SK-N-SH treated with all-trans-retinoic acid at 6 μM for 48 hours (cell line): ENCODE measurements around the gene FAM53A.

Experiments used
- ARNTL ChIP-seq: fragments of 450-650 bp; formaldehyde crosslinking; IDR thresholded peaks from 2 replicates; pipeline ENCODE4 v1.5.0; 2020; ENCODE audit warnings: low read depth, mild to moderate bottlenecking, moderate library complexity, borderline replicate concordance
- BACH2 ChIP-seq: fragments of 250-450 bp; sonication (Bioruptor Pico); IDR thresholded peaks from 2 replicates; pipeline ENCODE4 v1.9.0; 2021; ENCODE audit warnings: mild to moderate bottlenecking, borderline replicate concordance
- CSDC2 ChIP-seq: fragments of 250-450 bp; sonication (Bioruptor Pico); IDR thresholded peaks from 2 replicates; pipeline ENCODE4 v1.5.0; 2020; ENCODE audit warnings: mild to moderate bottlenecking, moderate library complexity
- ISL1 ChIP-seq: fragments of 250-450 bp; sonication (Bioruptor Pico); IDR thresholded peaks from 2 replicates; pipeline ENCODE4 v2.1.2; 2022; ENCODE audit warnings: mild to moderate bottlenecking, moderate library complexity
- OSR1 ChIP-seq: fragments of 250-450 bp; sonication (Bioruptor Pico); IDR thresholded peaks from 2 replicates; pipeline ENCODE4 v1.8.0; 2022; ENCODE audit warnings: moderate library complexity, mild to moderate bottlenecking, inconsistent platforms
- RARB ChIP-seq: fragments of 250-450 bp; sonication (Bioruptor Pico); IDR thresholded peaks from 2 replicates; pipeline ENCODE4 v1.8.0; 2021; ENCODE audit warnings: mild to moderate bottlenecking, moderate library complexity
- SNAI2 ChIP-seq: fragments of 250-450 bp; sonication (Bioruptor Pico); IDR thresholded peaks from 2 replicates; pipeline ENCODE4 v1.5.0; 2020; ENCODE audit warnings: mild to moderate bottlenecking, moderate library complexity
- ZFP3 ChIP-seq: fragments of 250-450 bp; sonication (Bioruptor Pico); IDR thresholded peaks from 2 replicates; pipeline ENCODE4 v1.5.0; 2020; ENCODE audit warnings: mild to moderate bottlenecking, moderate library complexity
- ZNF70 ChIP-seq: fragments of 450-650 bp; formaldehyde crosslinking; IDR thresholded peaks from 2 replicates; pipeline ENCODE4 v1.5.0; 2020; ENCODE audit warnings: mild to moderate bottlenecking, moderate library complexity
- TF ChIP-seq, protein P1 (sequence below): fragments of 250-450 bp; sonication (Bioruptor Pico); IDR thresholded peaks from 2 replicates; pipeline ENCODE4 v1.8.0; 2020; ENCODE audit warnings: mild to moderate bottlenecking, moderate library complexity, borderline replicate concordance

DNA sequence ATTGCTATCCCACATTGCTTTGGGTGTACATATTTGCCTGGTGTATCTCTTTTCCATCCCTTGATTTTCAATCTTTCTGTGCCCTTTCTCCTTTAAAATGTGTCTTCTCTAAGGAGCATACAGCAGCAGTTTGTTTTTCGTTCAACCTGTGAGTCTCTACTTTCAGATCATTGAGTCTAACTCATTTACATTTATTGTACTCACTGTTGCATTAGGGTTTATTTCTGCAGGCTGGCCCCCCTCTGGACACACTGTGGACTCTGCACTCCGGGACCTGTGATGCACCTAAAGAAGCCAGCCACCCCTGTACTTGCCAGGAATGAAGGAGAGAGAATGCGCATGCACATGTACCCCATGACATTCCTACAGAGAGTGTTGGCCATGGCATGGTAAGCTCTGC, 93.0 kb downstream of the FAM53A start:
- TF ChIP-seq ISL1 (CRISPR knock-in tag) = no peak
- no peak for TF ChIP-seq ZFP3
- TF ChIP-seq RARB (CRISPR knock-in tag) = no peak
- TF ChIP-seq CSDC2 = no peak
- TF ChIP-seq OSR1 (CRISPR knock-in tag) = no peak
- TF ChIP-seq, protein P1, sequence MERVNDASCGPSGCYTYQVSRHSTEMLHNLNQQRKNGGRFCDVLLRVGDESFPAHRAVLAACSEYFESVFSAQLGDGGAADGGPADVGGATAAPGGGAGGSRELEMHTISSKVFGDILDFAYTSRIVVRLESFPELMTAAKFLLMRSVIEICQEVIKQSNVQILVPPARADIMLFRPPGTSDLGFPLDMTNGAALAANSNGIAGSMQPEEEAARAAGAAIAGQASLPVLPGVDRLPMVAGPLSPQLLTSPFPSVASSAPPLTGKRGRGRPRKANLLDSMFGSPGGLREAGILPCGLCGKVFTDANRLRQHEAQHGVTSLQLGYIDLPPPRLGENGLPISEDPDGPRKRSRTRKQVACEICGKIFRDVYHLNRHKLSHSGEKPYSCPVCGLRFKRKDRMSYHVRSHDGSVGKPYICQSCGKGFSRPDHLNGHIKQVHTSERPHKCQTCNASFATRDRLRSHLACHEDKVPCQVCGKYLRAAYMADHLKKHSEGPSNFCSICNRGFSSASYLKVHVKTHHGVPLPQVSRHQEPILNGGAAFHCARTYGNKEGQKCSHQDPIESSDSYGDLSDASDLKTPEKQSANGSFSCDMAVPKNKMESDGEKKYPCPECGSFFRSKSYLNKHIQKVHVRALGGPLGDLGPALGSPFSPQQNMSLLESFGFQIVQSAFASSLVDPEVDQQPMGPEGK (CRISPR knock-in tag) = no peak
- no peak for TF ChIP-seq ARNTL (CRISPR knock-in tag)
- no peak for TF ChIP-seq ZNF70 (CRISPR knock-in tag)
- no peak for TF ChIP-seq BACH2 (CRISPR knock-in tag)
- TF ChIP-seq SNAI2 (CRISPR knock-in tag) = no peak
